ELR (cell line): ENCODE measurements around the gene LCN1.
"Not testable (repeated sequence)": the region's sequence is repeated elsewhere in the genome, so short reads cannot be mapped to it uniquely, and the experiment has no call there.

ENCODE experiments used
- DNase-seq: peaks from one replicate; pipeline ENCODE4 v3.0.0-alpha.2; 2015; ENCODE audit warnings: low read depth

The LCN1 gene

GRCh38 chr9:135547756-135548736 lies 26.8 kb downstream of the LCN1 start:
- no peak for DNase-seq

GRCh38 chr9:135549478-135550343 lies 28.5 kb downstream of the LCN1 start:
- not testable (repeated sequence) for DNase-seq

- no peak for DNase-seq
Measured at GRCh38 chr9:135550344-135550918, 29.2 kb downstream of the LCN1 start.

DNA sequence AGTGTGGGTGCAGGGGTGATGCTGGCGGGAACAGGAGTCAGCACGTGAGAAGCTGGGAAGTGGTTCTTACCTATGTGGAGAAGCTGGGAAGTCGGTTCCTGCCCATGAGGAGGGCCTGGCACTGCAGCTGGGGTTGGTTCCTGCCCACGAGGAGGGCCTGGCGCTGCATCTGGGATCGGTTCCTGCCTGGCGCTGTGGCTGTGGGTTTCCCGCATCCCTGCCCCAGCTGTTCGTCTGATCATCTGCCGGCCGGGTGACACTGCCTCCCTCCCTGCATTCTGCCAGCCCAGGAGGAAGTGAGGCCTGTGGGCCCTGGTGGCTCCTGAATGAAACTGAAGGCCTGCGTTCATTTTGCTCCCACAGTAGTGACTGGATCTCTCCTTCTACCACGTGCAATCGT lies 29.8 kb downstream of the LCN1 start:
- no peak for DNase-seq

DNA sequence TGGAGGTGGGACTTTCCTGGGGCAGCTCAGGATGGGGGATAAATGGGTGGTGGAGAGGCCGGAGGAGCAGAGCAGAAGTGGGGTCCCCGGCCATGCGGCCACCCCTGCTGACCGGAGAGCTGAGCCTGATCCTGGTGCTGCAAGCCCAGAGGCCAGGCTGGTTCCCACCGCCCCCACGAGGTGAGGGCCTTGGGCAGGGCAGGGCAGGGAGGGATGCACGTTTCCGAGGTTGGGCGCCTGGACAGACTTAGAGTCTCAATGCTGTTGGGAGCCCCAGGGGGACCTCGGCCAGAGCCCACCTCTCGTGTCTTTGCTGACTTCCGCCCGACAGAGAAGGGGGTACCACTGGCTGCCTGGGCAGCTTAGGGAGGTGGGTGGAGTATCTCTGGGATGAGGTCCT lies 30.2 kb downstream of the LCN1 start:
- no peak for DNase-seq

GRCh38 chr9:135552021-135552697 lies 30.9 kb downstream of the LCN1 start:
- no peak for DNase-seq

GRCh38 chr9:135552698-135553171 lies 31.5 kb downstream of the LCN1 start:
- no peak for DNase-seq

- no peak for DNase-seq
Measured at GRCh38 chr9:135554718-135555117, 33.5 kb downstream of the LCN1 start.

DNA sequence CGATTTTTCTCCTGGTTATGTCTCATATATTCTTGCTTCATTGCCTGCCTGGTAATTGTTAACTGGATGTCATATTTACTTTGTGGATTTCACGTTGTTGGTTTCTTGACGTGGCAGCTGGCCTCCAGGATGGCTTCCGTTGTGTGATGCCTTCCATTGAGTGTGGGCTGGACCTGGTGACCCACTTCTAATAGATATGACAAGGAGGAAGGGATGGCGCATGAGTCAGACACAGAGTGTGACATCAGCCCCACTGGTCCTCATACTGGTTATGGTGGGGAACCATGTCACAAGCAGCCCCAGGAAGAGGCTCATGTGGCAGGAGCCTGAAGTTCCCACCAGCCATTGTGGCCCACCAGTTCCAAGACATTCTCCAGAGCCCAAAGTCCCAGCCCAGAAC lies 34.0 kb downstream of the LCN1 start:
- no peak for DNase-seq

DNA sequence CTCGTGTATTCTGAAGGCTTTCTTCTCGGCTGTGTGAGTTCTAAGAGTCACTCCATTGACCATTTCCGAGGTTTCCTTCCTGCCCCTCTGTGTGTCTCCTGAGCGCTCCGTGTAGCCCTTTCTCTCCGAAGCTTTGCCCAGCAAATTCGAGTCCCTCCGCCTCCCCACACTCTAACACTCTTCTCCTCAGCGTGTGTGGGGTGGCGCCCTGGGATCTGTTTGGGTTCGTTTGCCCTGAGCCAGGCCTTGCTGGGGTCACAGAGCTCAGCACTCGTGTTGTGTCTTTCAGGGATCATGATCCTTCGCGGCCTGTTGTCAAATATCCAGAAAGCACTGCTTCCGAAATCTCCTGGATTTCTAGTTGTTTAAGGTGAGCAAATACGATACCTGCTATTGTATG lies 34.7 kb downstream of the LCN1 start:
- DNase-seq = no peak

DNA sequence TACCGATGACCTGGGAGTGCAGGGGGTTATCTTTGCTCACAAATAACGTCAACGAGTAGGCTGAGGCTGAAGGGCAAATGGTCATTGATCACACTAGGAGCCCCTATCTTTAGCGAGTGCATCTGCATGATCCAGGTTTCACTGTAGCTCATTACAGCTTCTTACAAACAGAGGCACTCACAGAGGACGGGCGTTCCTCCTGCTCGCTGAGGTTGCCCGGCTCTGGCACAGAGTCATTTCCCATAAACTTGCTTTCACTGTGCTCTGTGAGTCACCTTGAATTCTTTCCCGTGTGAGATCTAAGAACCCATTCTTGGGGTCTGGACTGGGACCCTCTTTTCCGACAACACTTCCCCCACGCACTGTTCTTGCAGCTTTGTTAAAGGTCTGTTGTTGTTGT lies 38.4 kb downstream of the LCN1 start:
- DNase-seq = no peak

DNA sequence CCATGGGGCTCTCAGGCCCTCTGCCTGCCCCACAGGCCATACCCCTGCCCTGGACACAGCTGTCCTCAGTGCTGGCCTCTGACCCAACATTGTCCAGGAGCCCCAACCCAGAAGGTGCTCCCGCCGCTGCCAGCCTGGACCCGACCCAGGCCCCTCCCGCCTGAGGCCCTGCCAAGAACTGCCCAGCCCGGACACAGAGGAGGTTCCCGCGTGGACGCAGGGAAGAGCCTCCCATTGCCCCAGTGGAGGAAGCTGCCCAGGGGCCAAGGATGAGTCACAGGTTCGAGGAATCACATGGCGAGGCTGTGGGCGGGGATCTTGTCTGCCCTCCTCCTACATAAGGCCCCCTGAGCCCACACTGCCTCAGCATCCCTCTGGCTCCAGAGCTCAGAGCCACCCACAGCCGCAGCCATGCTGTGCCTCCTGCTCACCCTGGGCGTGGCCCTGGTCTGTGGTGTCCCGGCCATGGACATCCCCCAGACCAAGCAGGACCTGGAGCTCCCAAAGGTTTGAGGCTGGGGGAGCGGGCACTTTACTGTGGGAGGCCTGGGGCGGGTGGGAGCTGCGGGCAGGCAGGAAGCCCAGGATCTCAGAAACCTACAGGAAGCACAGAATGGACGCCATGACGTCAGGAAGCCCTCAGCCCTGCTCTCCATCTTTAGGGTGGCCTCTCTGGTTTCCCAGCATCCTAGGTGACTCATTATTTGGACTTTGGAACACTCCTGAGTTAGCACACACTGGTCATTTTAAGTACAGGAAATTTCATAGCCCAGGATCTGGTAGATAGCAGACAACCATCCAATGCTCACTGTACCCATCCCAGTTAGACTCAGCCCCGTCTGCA lies 40.4 kb downstream of the LCN1 start, which contains the start of gene PAEP:
PAEP (plus strand) TSS at position 366 of the 844 bp plus-strand sequence.
- no peak for DNase-seq

- no peak for DNase-seq
Measured at GRCh38 chr9:135562235-135562745, 41.0 kb downstream of the LCN1 start.

- DNase-seq = no peak
Measured at GRCh38 chr9:135563039-135563476, 41.8 kb downstream of the LCN1 start.

- DNase-seq = no peak
Measured at GRCh38 chr9:135563858-135564257, 42.6 kb downstream of the LCN1 start.

GRCh38 chr9:135565141-135565628 lies 43.9 kb downstream of the LCN1 start:
- DNase-seq = no peak

DNA sequence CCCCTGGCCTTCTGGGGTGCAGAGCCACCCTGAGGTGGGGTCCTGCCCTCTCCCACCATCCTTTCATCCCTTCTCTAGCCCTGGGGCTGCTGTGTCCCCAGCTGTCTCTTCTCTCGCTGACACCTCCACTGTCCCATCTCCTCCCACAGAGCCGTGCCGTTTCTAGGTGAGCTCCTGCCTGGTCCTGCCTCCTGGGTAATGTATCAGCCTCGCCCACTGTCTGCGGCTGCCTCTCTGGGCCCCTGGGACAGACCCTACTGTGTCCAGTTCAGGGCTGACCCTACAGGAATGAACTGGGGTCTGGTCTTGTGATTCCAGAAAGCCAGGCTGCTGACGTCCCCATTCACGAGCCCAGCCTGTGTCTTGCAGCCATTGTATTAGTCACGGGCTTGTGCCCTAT lies 44.4 kb downstream of the LCN1 start:
- no peak for DNase-seq

- DNase-seq = no peak
Measured at GRCh38 chr9:135566552-135566951, 45.3 kb downstream of the LCN1 start.

- DNase-seq = no peak
Measured at GRCh38 chr9:135567311-135567710, 46.1 kb downstream of the LCN1 start.

DNA sequence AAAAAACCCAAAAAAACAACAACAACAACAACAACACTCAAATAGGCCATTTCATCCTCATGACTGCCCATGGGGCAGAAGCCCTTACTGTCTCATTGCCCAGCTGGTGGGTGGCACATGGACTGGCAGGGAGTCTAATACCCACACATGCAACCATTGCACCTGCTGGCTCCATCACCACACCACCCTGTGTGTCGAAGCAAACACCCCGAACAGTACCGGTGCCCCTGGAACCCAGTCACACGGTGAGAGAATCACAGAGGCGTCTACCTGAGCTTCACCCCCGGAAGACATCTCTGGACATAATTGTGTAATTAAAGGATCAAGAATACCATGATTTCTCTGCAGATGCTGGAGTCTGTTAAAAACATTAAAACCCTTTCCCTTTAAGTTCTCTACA lies 46.8 kb downstream of the LCN1 start:
- no peak for DNase-seq
